ENCODE data around the gene TACC2.

The TACC2 gene

GRCh38 chr10:122285506-122286444 is 296.8 kb downstream of the TACC2 start:
- Histone ChIP-seq H3K36me3 (no peaks in the 10 kb centered on the region), H3K27me3 (no peaks in the 10 kb centered on the region), H3K4me1 (no peaks in the 10 kb centered on the region), H3K4me3 (ENCODE audit: low read depth, low read length) (no peak overlapping the region), H3K9me3 (no peaks in the 10 kb centered on the region)
- TF ChIP-seq CTCF (IDR thresholded peaks at IDR 0.05; ENCODE audit: low read depth, low read length) = no peak
- no peak for DNase-seq

- Histone ChIP-seq H3K9me3 (no peaks in the 10 kb centered on the region), H3K36me3 (no peaks in the 10 kb centered on the region), H3K4me3 (ENCODE audit: low read depth, low read length) (no peak overlapping the region), H3K4me1 (no peaks in the 10 kb centered on the region), H3K27me3 (no peaks in the 10 kb centered on the region)
- no peak for DNase-seq
- TF ChIP-seq CTCF (IDR thresholded peaks at IDR 0.05; ENCODE audit: low read depth, low read length) = no peak
These were observed 297.9 kb downstream of the TACC2 start for GRCh38 chr10:122286867-122287266.

- Histone ChIP-seq H3K4me3 (ENCODE audit: low read depth, low read length) (no peak overlapping the region), H3K9me3 (no peaks in the 10 kb centered on the region), H3K4me1 (no peaks in the 10 kb centered on the region), H3K27me3 (no peaks in the 10 kb centered on the region), H3K36me3 (no peaks in the 10 kb centered on the region)
- no peak for TF ChIP-seq CTCF (IDR thresholded peaks at IDR 0.05; ENCODE audit: low read depth, low read length)
- no peak for DNase-seq
These were observed 298.6 kb downstream of the TACC2 start for GRCh38 chr10:122287570-122287969.

- H3K36me3 ChIP-seq = no peaks in the 10 kb centered on the region
- H3K4me1 ChIP-seq = no peaks in the 10 kb centered on the region
- no peaks in the 10 kb centered on the region for H3K27me3 ChIP-seq
- DNase-seq = no peak
- no peaks in the 10 kb centered on the region for H3K9me3 ChIP-seq
- TF ChIP-seq CTCF (IDR thresholded peaks at IDR 0.05; ENCODE audit: low read depth, low read length) = no peak
- H3K4me3 ChIP-seq (ENCODE audit: low read depth, low read length) = no peak overlapping the region
These were observed 299.3 kb downstream of the TACC2 start for GRCh38 chr10:122288262-122288661.

- Histone ChIP-seq H3K9me3 (no peaks in the 10 kb centered on the region), H3K36me3 (no peaks in the 10 kb centered on the region), H3K4me3 (ENCODE audit: low read depth, low read length) (no peak overlapping the region), H3K4me1 (no peaks in the 10 kb centered on the region), H3K27me3 (no peaks in the 10 kb centered on the region)
- TF ChIP-seq CTCF (IDR thresholded peaks at IDR 0.05; ENCODE audit: low read depth, low read length) = no peak
- DNase-seq = no peak
These were observed 300.0 kb downstream of the TACC2 start for GRCh38 chr10:122288917-122289316.

- H3K9me3 ChIP-seq = no peaks in the 10 kb centered on the region
- no peaks in the 10 kb centered on the region for H3K27me3 ChIP-seq
- TF ChIP-seq CTCF (IDR thresholded peaks at IDR 0.05; ENCODE audit: low read depth, low read length) = no peak
- no peaks in the 10 kb centered on the region for H3K4me1 ChIP-seq
- H3K36me3 ChIP-seq = no peaks in the 10 kb centered on the region
- H3K4me3 ChIP-seq (ENCODE audit: low read depth, low read length) = no peak overlapping the region
- DNase-seq = no peak
These were observed 301.4 kb downstream of the TACC2 start for GRCh38 chr10:122290334-122290733.

Measured in BE2C (cell line).